Breast epithelium (tissue), 4 donors: ENCODE results near the gene HSPB9. TPM values are rescaled to one million over a fixed set of nuclear protein-coding genes. Genes with fewer than 3 reads are reported as not detected.
A peak's percentile ranks its signal among the peaks of the same experiment; 100 is the strongest.

Experiments used
- DNase-seq, 2 donors: peaks; one replicate each; pipeline ENCODE4 v3.0.0-alpha.2; 2019; ENCODE audit warnings: low spot score in 2 of 2
- H3K27ac ChIP-seq, 2 donors: fragments of 200-600 bp; sonication (generic) in 1 of 2; one replicate each; pipeline ENCODE4 v1.5.1; 2016 to 2019; ENCODE audit warnings: mild to moderate bottlenecking in 1 of 2
- H3K27me3 ChIP-seq, 2 donors: fragments of 200-600 bp; sonication (generic) in 1 of 2; one replicate each; pipeline versions ENCODE4 v1.5.1 to v1.6.0; 2017 to 2019; ENCODE audit warnings: control low read depth in 1 of 2, mild to moderate bottlenecking in 1 of 2
- H3K36me3 ChIP-seq: fragments of 200-600 bp; one replicate; pipeline ENCODE4 v1.5.1; 2019
- H3K4me1 ChIP-seq, 2 donors: fragments of 200-600 bp; sonication (generic); one replicate each; pipeline ENCODE4 v1.5.1; 2016 to 2019; ENCODE audit warnings: control low read depth in 1 of 2
- H3K4me3 ChIP-seq, 3 donors: fragments of 200-600 bp; sonication (generic); 1 replicate in 2 of 3; 2 replicates in 1 of 3; pipeline ENCODE4 v1.5.1; 2016 to 2019; ENCODE audit warnings: mild to moderate bottlenecking in 3 of 3, moderate library complexity in 2 of 3
- H3K9me3 ChIP-seq, 2 donors: fragments of 200-600 bp; sonication (generic) in 1 of 2; one replicate each; pipeline ENCODE4 v1.5.1; 2016 to 2019; ENCODE audit warnings: control low read depth in 1 of 2
- CTCF ChIP-seq, 3 donors: fragments of 450-650 bp; IDR thresholded peaks; one replicate each; pipeline ENCODE4 v1.5.1; 2016 to 2017; ENCODE audit warnings: antibody characterized with exemption in 3 of 3, mild to moderate bottlenecking in 3 of 3, moderate library complexity in 3 of 3
- POLR2A ChIP-seq: fragments of 450-650 bp; IDR thresholded peaks from one replicate; pipeline ENCODE4 v1.6.1; 2016; ENCODE audit warnings: antibody characterized with exemption, mild to moderate bottlenecking, moderate library complexity
- POLR2AphosphoS5 ChIP-seq, 3 donors: sonication (generic); formaldehyde crosslinking; IDR thresholded peaks; one replicate each; pipeline ENCODE4 v1.6.1; 2017; ENCODE audit warnings: antibody characterized with exemption in 3 of 3
- intact Hi-C: fragments of 100-400 bp; cut with DNase I; formaldehyde crosslinking; loops from one replicate; pipeline ENCODE4 v1.15.1; 2023; ENCODE audit warnings: low total_unique reads
- total RNA-seq, 3 donors: library from RNA; depleted of rRNA; stranded (reverse); fragments of >200 nt; gene quantifications; one replicate each; pipeline ENCODE4 v1.1.0, GENCODE V29; 2016

The HSPB9 gene
- under 1 TPM in 1 of 3 donors, not detected in 2; 0.48 TPM for total RNA-seq

GRCh38 chr17:42122371-42123303 is at the start of gene HSPB9:
Gene HSPB9, plus strand, starts transcription at chr17:42122804. Its CDS starts 47 bp downstream, at chr17:42122851.
- intact Hi-C loops = no loop called here
- Histone ChIP-seq H3K27ac (peak within 1 kb of the TSS; percentile 13 to 61), H3K4me3 (peak within 1 kb of the TSS in 2 of 3 donors; percentile 76 to 84), H3K36me3 (no peaks in the 10 kb centered on the region), H3K27me3 (no peaks in the 10 kb centered on the region), H3K9me3 (no peaks in the 10 kb centered on the region), H3K4me1 (peaks cover 0 to 4% of the 10 kb centered on the region in 2 donors)
- TF ChIP-seq POLR2AphosphoS5 (IDR thresholded peaks at IDR 0.05) (no peak), POLR2A (no peak), CTCF (IDR thresholded peaks at IDR 0.05) (no peak)
- DNase-seq = peak in 1 of 2 donors; percentile 41

- intact Hi-C loops = no loop called here
- H3K4me3 ChIP-seq = no peak overlapping the region
- TF ChIP-seq POLR2AphosphoS5 (IDR thresholded peaks at IDR 0.05) (no peak), CTCF (IDR thresholded peaks at IDR 0.05) (no peak), POLR2A (no peak)
Measured at GRCh38 chr17:42075789-42076188, 46.8 kb upstream of the HSPB9 start.

GRCh38 chr17:42076797-42077559 is 45.6 kb upstream of the HSPB9 start:
- no peak for DNase-seq
- Histone ChIP-seq H3K36me3 (no peaks in the 10 kb centered on the region), H3K27me3 (peaks cover 4 to 8% of the 10 kb centered on the region in 2 donors), H3K27ac (no peak overlapping the region), H3K4me3 (no peak overlapping the region), H3K4me1 (no peaks in the 10 kb centered on the region), H3K9me3 (no peaks in the 10 kb centered on the region)
- intact Hi-C loops = no loop called here
- TF ChIP-seq CTCF (IDR thresholded peaks at IDR 0.05) (no peak), POLR2AphosphoS5 (IDR thresholded peaks at IDR 0.05) (no peak), POLR2A (no peak)

More at GRCh38 chr17:42075789-42076188, 46.8 kb upstream of the HSPB9 start:
- H3K4me1 ChIP-seq = no peaks in the 10 kb centered on the region
- H3K27ac ChIP-seq = no peak overlapping the region
- DNase-seq = no peak
- H3K27me3 ChIP-seq = peaks cover 4 to 10% of the 10 kb centered on the region in 2 donors
- no peaks in the 10 kb centered on the region for H3K9me3 ChIP-seq
- no peaks in the 10 kb centered on the region for H3K36me3 ChIP-seq

GRCh38 chr17:42077755-42078154 is 44.8 kb upstream of the HSPB9 start:
- Histone ChIP-seq H3K27ac (no peak overlapping the region), H3K9me3 (no peaks in the 10 kb centered on the region), H3K27me3 (peaks cover under 1 to 4% of the 10 kb centered on the region in 2 donors), H3K36me3 (no peaks in the 10 kb centered on the region), H3K4me3 (no peak overlapping the region), H3K4me1 (no peaks in the 10 kb centered on the region)
- no peak for TF ChIP-seq POLR2A
- TF ChIP-seq POLR2AphosphoS5 (IDR thresholded peaks at IDR 0.05) = no peak
- no peak for TF ChIP-seq CTCF (IDR thresholded peaks at IDR 0.05)
- intact Hi-C loops = no loop called here
- DNase-seq = no peak
